Lower leg skin (tissue), 4 donors: ENCODE results near the gene RPP40. TPM values are rescaled to one million over a fixed set of nuclear protein-coding genes. Genes with fewer than 3 reads are reported as not detected.

Source experiments
- DNase-seq, 2 donors: peaks; one replicate each; pipeline ENCODE4 v3.0.0-alpha.2; 2019; ENCODE audit warnings: low spot score in 2 of 2
- H3K4me3 ChIP-seq: fragments of 200-600 bp; sonication (generic); 2 replicates; pipeline ENCODE4 v1.5.1; 2017; ENCODE audit warnings: mild to moderate bottlenecking, low read depth; ENCODE audit not compliant: poor library complexity, severe bottlenecking
- CTCF ChIP-seq, 3 donors: fragments of 450-650 bp; IDR thresholded peaks; one replicate each; pipeline ENCODE4 v1.5.1; 2016; ENCODE audit warnings: antibody characterized with exemption in 3 of 3, mild to moderate bottlenecking in 3 of 3, moderate library complexity in 2 of 3
- POLR2A ChIP-seq, 2 donors: fragments of 450-650 bp; IDR thresholded peaks; one replicate each; pipeline ENCODE4 v1.6.1; 2016 to 2017; ENCODE audit warnings: antibody characterized with exemption in 2 of 2, mild to moderate bottlenecking in 1 of 2, moderate library complexity in 1 of 2
- WGBS, 2 donors: methylation state at CpG; one replicate each; pipeline ENCODE4 v1.1.5; 2018; 5-methylcytosine and 5-hydroxymethylcytosine counted together
- intact Hi-C: fragments of 100-400 bp; cut with DNase I; formaldehyde crosslinking; loops from one replicate; pipeline ENCODE4 v1.15.0; 2023; ENCODE audit warnings: low total_unique reads
- total RNA-seq, 4 donors: library from RNA; depleted of rRNA; stranded (reverse); fragments of >200 nt; gene quantifications; one replicate each; pipeline ENCODE4 v1.1.0, GENCODE V29; 2016

The RPP40 gene
- total RNA-seq, 4 donors from 2014 or later = 3.4 to 12.3 (median 6.8) TPM

GRCh38 chr6:4950836-4951533 lies 52.9 kb downstream of the RPP40 start:
- H3K4me3 ChIP-seq = no peak overlapping the region
- intact Hi-C loops = no loop called here
- DNase-seq = no peak
- 78 to 85% methylated on average over 14 of the region's 14 CpGs for WGBS, 2 donors
- no peak for TF ChIP-seq CTCF (IDR thresholded peaks at IDR 0.05)
- no peak for TF ChIP-seq POLR2A (IDR thresholded peaks at IDR 0.05)

GRCh38 chr6:4950076-4950475 lies 53.8 kb downstream of the RPP40 start:
- no peak overlapping the region for H3K4me3 ChIP-seq
- TF ChIP-seq POLR2A (IDR thresholded peaks at IDR 0.05) (no peak), CTCF (IDR thresholded peaks at IDR 0.05) (no peak)
- intact Hi-C loops = no loop called here
- 94 to 95% methylated on average over 11 of the region's 11 CpGs for WGBS, 2 donors
- no peak for DNase-seq

GRCh38 chr6:4948781-4949450 lies 54.9 kb downstream of the RPP40 start:
- WGBS, 2 donors = 86 to 90% methylated on average over 15 of the region's 15 CpGs
- H3K4me3 ChIP-seq = no peak overlapping the region
- no peak for DNase-seq
- intact Hi-C loops = no loop called here
- TF ChIP-seq POLR2A (IDR thresholded peaks at IDR 0.05) = no peak
- TF ChIP-seq CTCF (IDR thresholded peaks at IDR 0.05) = no peak

- DNase-seq = no peak
- H3K4me3 ChIP-seq = no peak overlapping the region
- no peak for TF ChIP-seq CTCF (IDR thresholded peaks at IDR 0.05)
- no peak for TF ChIP-seq POLR2A (IDR thresholded peaks at IDR 0.05)
- intact Hi-C loops = no loop called here
- 90 to 91% methylated on average over 10 to 13 of the region's 13 CpGs for WGBS, 2 donors
Measured at GRCh38 chr6:4947716-4948115, 56.1 kb downstream of the RPP40 start.

GRCh38 chr6:4946521-4946920 lies 57.3 kb downstream of the RPP40 start:
- no peak for TF ChIP-seq CTCF (IDR thresholded peaks at IDR 0.05)
- no peak for TF ChIP-seq POLR2A (IDR thresholded peaks at IDR 0.05)
- intact Hi-C loops = no loop called here
- no peak overlapping the region for H3K4me3 ChIP-seq
- 95 to 100% methylated on average over 5 of the region's 11 CpGs for WGBS, 2 donors
- no peak for DNase-seq

Other genes with a start within 250 kb of the RPP40 start
- gene CDYL, start 227.6 kb downstream of the RPP40 start, total RNA-seq = 10 to 100 TPM; 32.1 to 61.4 (median 39.0) TPM
- gene PPP1R3G, start 81.3 kb upstream of the RPP40 start, total RNA-seq = 1 to 10 TPM in 3 of 4 donors, under 1 TPM in 1; 0.88 to 3.2 (median 2.9) TPM